ENCODE data around the gene KCND3. TPM values are rescaled to one million over a fixed set of nuclear protein-coding genes. Genes with fewer than 3 reads are reported as not detected.

Gene KCND3
- total RNA-seq, 4 donors from 2014 or later = 1.4 to 3.5 (median 3.0) TPM

- TF ChIP-seq CTCF (IDR thresholded peaks at IDR 0.05) (no peak), POLR2A (IDR thresholded peaks at IDR 0.05) (no peak), POLR2AphosphoS5 (IDR thresholded peaks at IDR 0.05) (no peak), EP300 (IDR thresholded peaks at IDR 0.05; ENCODE audit: low read depth) (no peak)
- H3K9me3 ChIP-seq = no peaks in the 10 kb centered on the region
- in situ Hi-C loops (cut with MboI; ENCODE audit: low pct_ligation_motif_present in 1 of 4, low pct_unique_long_range_greater_than_20kb in 1 of 4, low sequenced_read_pairs in 3 of 4) (loop anchor here in 2 of 4 donors (25.0 kb wide), 2 partner anchors 541 to 559 kb away; partner anchors contain the start of gene CHI3L2 (in 1 of the 2)), intact Hi-C loops (cut with DNase I; ENCODE audit: low total_unique reads) (no loop called here)
- no peak overlapping the region for H3K4me3 ChIP-seq
- H3K4me1 ChIP-seq = no peaks in the 10 kb centered on the region
- no peak overlapping the region for H3K27ac ChIP-seq
- no peaks in the 10 kb centered on the region for H3K36me3 ChIP-seq
- WGBS, 2 donors (ENCODE audit: low coverage in 1 of 2) = 87% methylated on average over 4 to 6 of the region's 6 CpGs
- no peaks in the 10 kb centered on the region for H3K27me3 ChIP-seq
- no peak for DNase-seq
Measured at GRCh38 chr1:111778066-111778465, 211.4 kb downstream of the KCND3 start.

GRCh38 chr1:111777301-111777700, 212.2 kb downstream of the KCND3 start:
- no peaks in the 10 kb centered on the region for H3K27me3 ChIP-seq
- H3K27ac ChIP-seq = no peak overlapping the region
- no peaks in the 10 kb centered on the region for H3K4me1 ChIP-seq
- in situ Hi-C loops (cut with MboI; ENCODE audit: low pct_ligation_motif_present in 1 of 4, low pct_unique_long_range_greater_than_20kb in 1 of 4, low sequenced_read_pairs in 3 of 4) = loop anchor here in 2 of 4 donors (25.0 kb wide), 2 partner anchors 540 to 560 kb away; partner anchors contain the start of gene CHI3L2 (in 1 of the 2)
- TF ChIP-seq POLR2AphosphoS5 (IDR thresholded peaks at IDR 0.05) (no peak), CTCF (IDR thresholded peaks at IDR 0.05) (no peak), POLR2A (IDR thresholded peaks at IDR 0.05) (no peak), EP300 (IDR thresholded peaks at IDR 0.05; ENCODE audit: low read depth) (no peak)
- intact Hi-C loops (cut with DNase I; ENCODE audit: low total_unique reads) = no loop called here
- H3K36me3 ChIP-seq = no peaks in the 10 kb centered on the region
- 74 to 100% methylated on average over 1 of the region's 1 CpG for WGBS, 2 donors (ENCODE audit: low coverage in 1 of 2)
- DNase-seq = no peak
- H3K9me3 ChIP-seq = no peaks in the 10 kb centered on the region
- no peak overlapping the region for H3K4me3 ChIP-seq

- 88 to 93% methylated on average over 6 to 8 of the region's 8 CpGs for WGBS, 2 donors (ENCODE audit: low coverage in 1 of 2)
- no peaks in the 10 kb centered on the region for H3K4me1 ChIP-seq
- H3K36me3 ChIP-seq = no peaks in the 10 kb centered on the region
- H3K4me3 ChIP-seq = no peak overlapping the region
- H3K9me3 ChIP-seq = no peaks in the 10 kb centered on the region
- intact Hi-C loops (cut with DNase I; ENCODE audit: low total_unique reads) (no loop called here), in situ Hi-C loops (cut with MboI; ENCODE audit: low pct_ligation_motif_present in 1 of 4, low pct_unique_long_range_greater_than_20kb in 1 of 4, low sequenced_read_pairs in 3 of 4) (loop anchor here in 2 of 4 donors (25.0 kb wide), 2 partner anchors 540 to 560 kb away; partner anchors contain the start of gene CHI3L2 (in 1 of the 2))
- no peaks in the 10 kb centered on the region for H3K27me3 ChIP-seq
- H3K27ac ChIP-seq = no peak overlapping the region
- TF ChIP-seq CTCF (IDR thresholded peaks at IDR 0.05) (no peak), POLR2A (IDR thresholded peaks at IDR 0.05) (no peak), EP300 (IDR thresholded peaks at IDR 0.05; ENCODE audit: low read depth) (no peak), POLR2AphosphoS5 (IDR thresholded peaks at IDR 0.05) (no peak)
- no peak for DNase-seq
Measured at GRCh38 chr1:111776861-111777260, 212.6 kb downstream of the KCND3 start.

GRCh38 chr1:111776391-111776790, 213.1 kb downstream of the KCND3 start:
- H3K4me3 ChIP-seq = no peak overlapping the region
- TF ChIP-seq CTCF (IDR thresholded peaks at IDR 0.05) = no peak
- no peak for TF ChIP-seq POLR2AphosphoS5 (IDR thresholded peaks at IDR 0.05)
- TF ChIP-seq POLR2A (IDR thresholded peaks at IDR 0.05) = no peak
- no peak for TF ChIP-seq EP300 (IDR thresholded peaks at IDR 0.05; ENCODE audit: low read depth)
- H3K27ac ChIP-seq = no peak overlapping the region
- H3K36me3 ChIP-seq = no peaks in the 10 kb centered on the region
- WGBS, 2 donors (ENCODE audit: low coverage in 1 of 2) = 73 to 75% methylated on average over 2 of the region's 2 CpGs
- intact Hi-C loops (cut with DNase I; ENCODE audit: low total_unique reads) = no loop called here
- in situ Hi-C loops (cut with MboI; ENCODE audit: low pct_ligation_motif_present in 1 of 4, low pct_unique_long_range_greater_than_20kb in 1 of 4, low sequenced_read_pairs in 3 of 4) = loop anchor here in 2 of 4 donors (25.0 kb wide), 2 partner anchors 539 to 561 kb away; partner anchors contain the start of gene CHI3L2 (in 1 of the 2)
- no peaks in the 10 kb centered on the region for H3K9me3 ChIP-seq
- no peaks in the 10 kb centered on the region for H3K27me3 ChIP-seq
- no peaks in the 10 kb centered on the region for H3K4me1 ChIP-seq
- DNase-seq = no peak
